ENCODE measurements around the gene KCTD11.
A peak's percentile ranks its signal among the peaks of the same experiment; 100 is the strongest.
"Not testable (repeated sequence)": the region's sequence is repeated elsewhere in the genome, so short reads cannot be mapped to it uniquely, and the experiment has no call there.

Gene KCTD11

DNA sequence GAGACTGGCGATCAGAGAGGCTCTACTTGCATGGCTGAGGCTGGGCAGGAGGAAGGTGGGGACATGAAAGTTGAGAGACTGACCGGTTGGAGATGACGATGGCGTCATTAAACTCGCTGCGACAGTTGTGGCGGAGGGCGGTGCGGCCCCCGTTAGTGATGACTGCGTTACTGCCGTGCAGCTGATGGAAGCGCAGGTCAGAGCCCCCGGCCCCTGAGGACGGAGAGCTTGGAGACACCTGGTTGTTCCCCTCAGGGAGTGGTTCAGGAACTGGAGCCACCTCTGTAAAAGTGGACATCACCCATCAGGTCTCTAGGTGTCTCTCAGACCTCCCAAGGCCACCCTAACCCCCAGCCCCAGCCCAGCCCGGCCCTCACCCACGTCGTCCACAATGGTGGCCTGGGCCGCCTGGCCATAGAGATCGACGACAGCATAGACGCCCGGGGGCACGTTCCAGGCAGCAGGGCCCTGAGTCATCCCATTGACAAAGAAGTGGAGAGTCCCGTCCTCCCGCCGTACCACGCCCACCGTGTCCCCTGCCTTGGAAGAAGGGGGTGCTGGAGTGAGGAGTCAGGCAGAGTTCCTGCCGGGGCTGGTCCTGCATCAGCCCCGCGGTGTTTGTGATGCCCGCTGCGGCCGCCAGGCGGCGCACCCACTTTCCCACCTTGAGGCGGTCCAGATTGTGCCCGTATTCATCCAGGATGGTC lies 28.1 kb upstream of the KCTD11 start:
- no peak for DNase-seq

DNA sequence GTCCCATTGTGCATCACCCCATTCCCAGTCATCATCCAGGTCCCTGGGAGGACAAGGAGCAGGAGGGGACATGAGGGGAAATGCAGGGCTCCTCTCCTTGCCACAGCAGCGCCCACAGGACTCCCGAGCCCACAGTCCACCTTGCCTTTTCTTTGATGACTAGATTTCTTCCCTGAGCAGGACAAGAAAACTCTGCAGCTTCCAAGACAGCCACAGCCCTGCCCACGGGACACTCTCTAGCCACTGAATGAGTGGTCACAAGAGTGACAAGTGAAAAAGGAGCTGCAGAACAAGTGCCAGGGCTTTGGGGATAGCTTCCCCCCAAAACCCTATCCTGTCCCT lies 27.6 kb upstream of the KCTD11 start:
- DNase-seq, result no peak

DNA sequence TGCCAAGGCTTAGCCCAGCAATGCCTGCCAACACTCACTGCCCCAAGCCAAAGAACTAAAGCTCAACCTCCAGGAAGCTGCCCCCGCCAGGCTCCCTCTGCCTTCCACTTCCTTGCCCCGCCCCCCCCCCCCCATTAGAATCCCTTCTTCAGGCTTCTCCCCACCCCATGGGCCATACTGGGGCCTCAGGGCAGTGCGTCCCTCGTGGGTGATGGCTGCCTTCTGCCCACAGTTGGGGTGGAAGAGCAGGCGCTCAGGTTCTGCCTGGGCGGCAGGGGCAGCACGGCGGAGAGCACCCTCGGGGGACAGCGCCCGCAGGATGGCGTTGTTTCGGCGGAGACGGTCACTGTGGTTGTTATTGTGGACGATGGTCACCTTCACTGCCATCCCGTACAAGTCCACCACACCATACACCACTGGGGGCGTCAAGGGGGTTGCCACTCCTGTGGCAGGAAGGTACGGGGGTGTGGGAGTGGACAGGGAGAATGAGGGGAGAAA lies 26.9 kb upstream of the KCTD11 start:
- DNase-seq, result no peak

DNA sequence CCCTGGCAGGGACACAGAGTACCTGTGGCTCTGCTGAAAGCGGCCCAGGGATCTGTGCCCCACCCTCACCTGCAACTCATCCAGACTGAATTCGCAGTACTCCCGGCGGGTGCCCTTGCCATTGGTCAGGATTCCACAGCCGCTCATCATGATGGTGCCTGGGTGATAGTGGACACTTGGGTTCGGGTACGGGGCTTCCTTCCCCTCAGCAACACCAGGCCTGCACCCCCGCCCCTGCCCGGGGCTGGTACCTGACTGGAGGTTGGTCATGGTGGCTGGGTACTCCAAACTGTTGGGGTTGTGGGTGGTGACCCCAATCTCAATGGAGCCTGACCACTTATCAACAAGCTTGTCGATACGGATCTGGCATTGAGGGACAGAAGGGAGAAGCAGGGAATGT lies 25.8 kb upstream of the KCTD11 start:
- no peak for DNase-seq

- DNase-seq, result no peak
These were observed 24.9 kb upstream of the KCTD11 start for GRCh38 chr17:7327056-7327455.

DNA sequence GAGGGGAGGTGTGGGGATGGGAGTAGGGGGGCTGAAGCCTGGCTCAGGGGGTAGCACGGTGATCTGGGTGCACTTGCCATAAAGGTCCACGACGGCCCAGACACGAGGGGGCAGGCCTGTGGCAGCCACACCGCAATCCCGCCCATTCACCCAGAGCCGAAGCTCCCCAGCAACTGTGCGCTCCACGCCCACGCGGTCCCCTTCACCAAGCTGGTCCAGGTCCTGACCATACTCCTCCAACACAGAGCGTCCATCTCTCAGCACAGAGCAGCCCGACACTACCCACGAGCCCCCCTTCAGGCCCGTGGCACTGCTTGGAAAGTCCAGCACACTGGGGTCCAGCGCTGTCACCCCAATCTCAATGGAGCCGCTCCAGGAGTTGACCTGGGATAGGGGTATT lies 24.5 kb upstream of the KCTD11 start:
- no peak for DNase-seq

DNA sequence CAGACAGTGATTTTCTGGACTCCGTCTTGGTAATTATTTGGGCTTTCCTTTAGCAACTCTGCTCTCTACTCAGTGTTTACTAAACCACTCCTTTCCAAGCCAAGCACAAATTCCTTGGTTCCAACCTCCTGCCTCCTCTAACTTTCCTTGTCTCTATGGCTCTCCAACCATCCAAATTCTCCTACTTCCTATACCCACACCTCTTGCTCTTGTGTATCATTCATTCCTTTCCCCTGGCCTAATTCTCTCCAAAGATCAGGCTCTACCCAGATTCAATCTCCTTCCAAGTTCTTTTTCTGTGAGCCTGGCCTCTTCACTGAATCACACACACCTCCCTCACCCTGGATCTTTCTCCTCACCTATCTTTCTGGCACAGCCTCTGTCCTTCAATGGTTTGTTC lies 24.0 kb upstream of the KCTD11 start:
- DNase-seq, result no peak

GRCh38 chr17:7328840-7329373 lies 23.1 kb upstream of the KCTD11 start, which contains the start of gene NEURL4:
Gene NEURL4, minus strand, starts transcription at chr17:7329335. Its CDS starts 23 bp downstream, at chr17:7329312.
- DNase-seq, result no peak

- DNase-seq, result peak; percentile 99
These were observed 22.5 kb upstream of the KCTD11 start for GRCh38 chr17:7329374-7329996.

- peak; percentile 93 for DNase-seq
These were observed 21.8 kb upstream of the KCTD11 start for GRCh38 chr17:7329997-7330637.

GRCh38 chr17:7330638-7331015 lies 21.3 kb upstream of the KCTD11 start:
- no peak for DNase-seq

DNA sequence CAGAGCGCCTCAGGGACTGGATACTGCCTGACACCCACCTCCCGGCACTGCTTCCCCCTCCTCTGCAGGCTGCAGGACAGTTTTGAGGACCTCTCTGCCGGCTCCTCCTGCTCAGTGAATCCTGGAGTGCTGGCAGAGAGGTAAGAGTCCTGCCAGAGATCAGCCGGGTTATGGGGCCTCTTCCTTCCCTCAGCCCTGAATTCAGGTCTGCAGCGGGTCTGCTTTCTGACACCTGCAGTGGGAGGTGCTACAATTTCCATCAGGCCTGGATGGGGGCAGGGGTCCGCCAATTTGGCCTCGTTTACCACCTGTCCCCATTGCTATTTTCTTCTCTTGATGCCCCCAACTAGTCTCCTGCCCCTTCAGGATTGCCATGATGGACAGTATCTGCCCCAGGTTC lies 19.9 kb upstream of the KCTD11 start:
- no peak for DNase-seq

DNA sequence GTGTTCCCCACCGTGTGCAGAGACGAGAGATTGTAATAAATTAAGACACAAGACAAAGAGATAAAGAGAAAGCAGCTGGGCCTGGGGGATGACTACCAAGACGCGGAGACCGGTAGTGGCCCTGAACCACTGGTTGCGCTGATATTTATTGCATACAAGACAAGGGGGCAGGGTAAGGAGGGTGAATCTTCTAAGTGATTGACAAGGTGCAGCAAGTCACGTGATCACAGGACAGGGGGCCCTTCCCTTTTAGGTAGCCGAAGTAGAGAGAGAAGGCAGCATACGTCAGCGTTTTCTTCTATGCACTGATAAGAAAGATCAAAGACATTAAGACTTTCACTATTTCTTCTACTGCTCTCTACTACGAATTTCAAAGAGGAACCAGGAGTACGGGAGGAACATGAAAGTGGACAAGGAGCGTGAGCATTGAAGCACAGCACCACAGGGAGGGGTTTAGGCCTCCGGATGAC lies 19.3 kb upstream of the KCTD11 start:
- DNase-seq, result not testable (repeated sequence)

- DNase-seq, result no peak
These were observed 16.9 kb upstream of the KCTD11 start for GRCh38 chr17:7334938-7335538.

DNA sequence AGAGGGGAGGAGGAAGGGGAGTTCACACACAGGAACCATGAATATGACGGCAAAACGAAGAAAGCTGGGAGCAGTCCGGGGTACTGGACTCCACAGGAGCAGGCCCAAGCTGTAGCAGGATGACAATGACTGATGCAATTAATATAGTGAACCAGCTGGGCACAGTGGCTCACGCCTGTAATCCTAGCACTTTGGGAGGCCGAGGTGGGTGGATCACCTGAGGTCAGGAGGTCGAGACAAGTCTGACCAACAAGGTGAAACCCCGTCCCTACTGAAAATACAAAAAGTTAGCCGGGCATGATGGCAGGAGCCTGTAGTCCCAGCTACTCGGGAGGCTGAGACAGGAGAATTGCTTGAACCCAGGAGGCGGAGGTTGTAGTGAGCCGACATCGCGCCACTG lies 16.2 kb upstream of the KCTD11 start:
- DNase-seq, result not testable (repeated sequence)

DNA sequence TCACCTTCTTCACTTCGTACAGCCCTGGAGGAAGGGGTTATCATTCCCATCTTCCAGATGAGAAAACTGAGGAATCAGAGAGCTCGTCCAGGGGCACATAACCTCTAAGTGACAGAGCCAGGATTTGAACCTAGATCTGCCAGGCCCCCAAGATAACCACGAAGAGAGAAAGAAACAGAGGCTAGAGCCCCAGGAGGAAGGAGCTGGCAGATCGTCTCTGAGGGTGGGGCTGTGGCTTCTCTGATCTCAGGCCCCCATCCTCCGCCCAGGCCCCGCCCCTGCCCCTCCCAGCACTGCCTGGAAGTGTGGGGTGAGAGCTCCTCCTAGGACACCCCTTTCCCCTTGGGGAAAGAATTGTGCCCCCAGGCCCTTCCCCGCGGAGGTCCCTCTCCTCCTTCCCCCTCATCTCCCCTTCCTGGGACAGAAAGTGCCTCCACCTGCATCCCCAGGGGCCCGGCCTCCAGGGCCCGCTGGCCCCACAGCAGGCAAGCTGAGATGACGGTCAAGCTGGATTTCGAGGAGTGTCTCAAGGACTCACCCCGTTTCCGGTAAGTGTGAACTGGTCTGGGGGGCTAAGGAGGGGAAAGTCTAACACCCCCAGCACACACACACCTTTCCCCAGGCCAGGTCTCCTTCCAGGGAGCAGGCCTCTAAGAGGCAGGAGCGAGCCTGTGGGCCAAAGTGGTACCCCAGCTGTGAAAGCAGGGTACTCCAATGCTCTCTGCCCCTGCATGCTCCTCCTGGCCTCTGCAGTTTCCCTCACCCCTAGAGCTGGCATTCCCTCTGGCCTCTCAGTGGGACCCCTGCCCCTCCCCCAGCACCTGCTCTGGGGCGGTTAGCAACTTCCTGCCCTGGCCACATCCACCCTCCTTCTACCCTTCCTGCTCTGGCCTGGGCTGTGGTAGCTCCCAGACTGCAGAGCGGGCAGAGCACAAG lies 15.5 kb upstream of the KCTD11 start, which contains the start of gene ACAP1:
ACAP1 (plus strand) TSS at position 290 of the 936 bp plus-strand sequence; CDS start at position 496, 206 bp downstream.
- DNase-seq, result peak; percentile 19

GRCh38 chr17:7337600-7337999 lies 14.4 kb upstream of the KCTD11 start:
- not testable (repeated sequence) for DNase-seq

GRCh38 chr17:7340179-7340578 lies 11.8 kb upstream of the KCTD11 start:
- DNase-seq, result no peak

- no peak for DNase-seq
These were observed 10.1 kb upstream of the KCTD11 start for GRCh38 chr17:7341842-7342241.

- no peak for DNase-seq
These were observed 8.7 kb upstream of the KCTD11 start for GRCh38 chr17:7343250-7343649.

GRCh38 chr17:7346761-7347614 lies 5.0 kb upstream of the KCTD11 start:
- DNase-seq, result peak; percentile 31

Data from right hindlimb (tissue), 1 donor.